GM21717 (cell line): ENCODE results near the gene SUMF1.

ENCODE experiments used
- ATAC-seq: cut with Tn5 transposase; IDR thresholded peaks from one replicate; pipeline ENCODE4 v1.9.1; 2021; ENCODE audit warnings: mild to moderate bottlenecking, moderate library complexity; ENCODE audit not compliant: unreplicated experiment

SUMF1 gene

GRCh38 chr3:4497843-4498324 lies 30.8 kb upstream of the SUMF1 start:
- no peak for ATAC-seq

- no peak for ATAC-seq
Measured at GRCh38 chr3:4497005-4497692, 30.1 kb upstream of the SUMF1 start.

GRCh38 chr3:4496087-4496452 lies 29.0 kb upstream of the SUMF1 start:
- ATAC-seq = no peak

GRCh38 chr3:4495294-4496086 lies 28.4 kb upstream of the SUMF1 start:
- no peak for ATAC-seq

GRCh38 chr3:4494895-4495264 lies 27.8 kb upstream of the SUMF1 start:
- no peak for ATAC-seq

GRCh38 chr3:4493941-4494894 lies 27.1 kb upstream of the SUMF1 start:
- ATAC-seq = no peak

- ATAC-seq = peak; percentile 94
Measured at GRCh38 chr3:4493014-4493940, 26.2 kb upstream of the SUMF1 start, which contains the start of gene ITPR1. Gene ITPR1, plus strand, starts transcription at chr3:4493348. Its CDS starts 23,144 bp downstream, at chr3:4516492.

GRCh38 chr3:4492208-4493013 lies 25.3 kb upstream of the SUMF1 start:
- peak; percentile 20 for ATAC-seq

- no peak for ATAC-seq
Measured at GRCh38 chr3:4491855-4492207, 24.8 kb upstream of the SUMF1 start.

- no peak for ATAC-seq
Measured at GRCh38 chr3:4478261-4478660, 11.2 kb upstream of the SUMF1 start.

GRCh38 chr3:4476496-4476895 lies 9.4 kb upstream of the SUMF1 start:
- ATAC-seq = no peak

GRCh38 chr3:4475804-4476203 lies 8.7 kb upstream of the SUMF1 start:
- no peak for ATAC-seq

GRCh38 chr3:4474683-4475490 lies 7.8 kb upstream of the SUMF1 start:
- ATAC-seq = peak; percentile 62

- no peak for ATAC-seq
Measured at GRCh38 chr3:4472766-4473165, 5.7 kb upstream of the SUMF1 start.

- no peak for ATAC-seq
Measured at GRCh38 chr3:4472312-4472711, 5.2 kb upstream of the SUMF1 start.

- no peak for ATAC-seq
Measured at GRCh38 chr3:4471907-4472306, 4.8 kb upstream of the SUMF1 start.

GRCh38 chr3:4467522-4467867 lies 426 bp upstream of the SUMF1 start:
- ATAC-seq = no peak

- no peak for ATAC-seq
Measured at GRCh38 chr3:4464576-4464975, 2.5 kb downstream of the SUMF1 start.
